Caco-2 (cell line): ENCODE measurements around the gene FBXL3. TPM values are rescaled to one million over a fixed set of nuclear protein-coding genes. Genes with fewer than 3 reads are reported as not detected.
A peak's percentile ranks its signal among the peaks of the same experiment; 100 is the strongest.

Experiments
- BruUV-seq: library from RNA; stranded (reverse); fragments of 400-500 nt; replicated peaks from 2 replicates; lab custom pipeline; 2021; lab: Mats Ljungman, UMichigan
- CTCF ChIA-PET: fragments of 300-600 bp; sonication (Branson Sonifier 250); formaldehyde crosslinking; loops from one replicate; lab custom pipeline; 2022; ENCODE audit warnings: antibody characterized with exemption; lab: Charles Lee
- POLR2A ChIA-PET: fragments of 300-600 bp; sonication (Branson Sonifier 250); formaldehyde crosslinking; loops from one replicate; lab custom pipeline; 2022; ENCODE audit warnings: antibody characterized with exemption; lab: Charles Lee
- DNase-seq, 2 experiments: peaks; one replicate each; pipeline versions ENCODE4 v3.0.0 to v3.0.0-alpha.2; 2020 to 2022
- H3K27me3 ChIP-seq: replicated peaks from 2 replicates; pipeline ENCODE4 v1.6.0; 2011; ENCODE audit warnings: low read length; ENCODE audit not compliant: control insufficient read depth, insufficient read depth
- H3K36me3 ChIP-seq: 2 replicates; pipeline ENCODE4 v1.5.1; 2011; ENCODE audit warnings: low read length; ENCODE audit not compliant: control insufficient read depth, insufficient read depth
- H3K4me1 ChIP-seq: fragments of 250-450 bp; sonication (Bioruptor Pico); 2 replicates; pipeline ENCODE4 v1.5.1; 2020; ENCODE audit warnings: mild to moderate bottlenecking
- H3K4me3 ChIP-seq: 2 replicates; pipeline ENCODE4 v1.5.1; 2011; ENCODE audit warnings: low read depth, mild to moderate bottlenecking, control low read depth, low read length
- H3K9me3 ChIP-seq: fragments of 250-450 bp; sonication (Bioruptor Pico); 2 replicates; pipeline ENCODE4 v1.5.1; 2020; ENCODE audit warnings: mild to moderate bottlenecking, moderate library complexity
- H3K27ac Mint-ChIP-seq: one replicate; pipeline ENCODE4 v1.8.0; 2022; ENCODE audit warnings: mixed read lengths; ENCODE audit not compliant: unreplicated experiment
- H3K27me3 Mint-ChIP-seq: one replicate; pipeline ENCODE4 v1.8.0; 2022; ENCODE audit warnings: mixed read lengths; ENCODE audit not compliant: insufficient read depth, unreplicated experiment
- H3K36me3 Mint-ChIP-seq: one replicate; pipeline ENCODE4 v1.8.0; 2022; ENCODE audit warnings: mild to moderate bottlenecking, mixed read lengths; ENCODE audit not compliant: insufficient read depth, unreplicated experiment
- H3K4me1 Mint-ChIP-seq: one replicate; pipeline ENCODE4 v1.8.0; 2022; ENCODE audit warnings: low read depth, mixed read lengths; ENCODE audit not compliant: unreplicated experiment
- H3K4me3 Mint-ChIP-seq: one replicate; pipeline ENCODE4 v1.8.0; 2022; ENCODE audit warnings: mild to moderate bottlenecking, moderate library complexity, mixed read lengths; ENCODE audit not compliant: unreplicated experiment
- H3K9me3 Mint-ChIP-seq: one replicate; pipeline ENCODE4 v1.8.0; 2022; ENCODE audit warnings: mixed read lengths; ENCODE audit not compliant: unreplicated experiment
- intact Hi-C: fragments of 100-400 bp; cut with micrococcal nuclease; formaldehyde crosslinking; loops from one replicate; pipeline ENCODE4 v1.10.0; 2022; ENCODE audit not compliant: unreplicated experiment
- total RNA-seq: library from RNA; stranded (reverse); gene quantifications from 2 replicates; pipeline ENCODE4 v1.2.3, GENCODE V29; 2022
- TF ChIP-seq, protein P1 (sequence below), 2 experiments: fragments of 200-600 bp in 1 of 2; IDR thresholded peaks; 1 replicate in 1 of 2; 2 replicates in 1 of 2; pipeline versions ENCODE4 v1.5.1 to v1.8.0; 2011 to 2022; ENCODE audit warnings: antibody characterized with exemption in 1 of 2, control low read depth in 1 of 2, inconsistent platforms in 1 of 2, low read depth in 1 of 2, low read length in 1 of 2, mild to moderate bottlenecking in 1 of 2, moderate library complexity in 1 of 2; ENCODE audit not compliant: insufficient read depth in 1 of 2, severe bottlenecking in 1 of 2, unreplicated experiment in 1 of 2

Gene FBXL3
- total RNA-seq, 1 experiment from 2014 or later = 31.8 TPM

DNA sequence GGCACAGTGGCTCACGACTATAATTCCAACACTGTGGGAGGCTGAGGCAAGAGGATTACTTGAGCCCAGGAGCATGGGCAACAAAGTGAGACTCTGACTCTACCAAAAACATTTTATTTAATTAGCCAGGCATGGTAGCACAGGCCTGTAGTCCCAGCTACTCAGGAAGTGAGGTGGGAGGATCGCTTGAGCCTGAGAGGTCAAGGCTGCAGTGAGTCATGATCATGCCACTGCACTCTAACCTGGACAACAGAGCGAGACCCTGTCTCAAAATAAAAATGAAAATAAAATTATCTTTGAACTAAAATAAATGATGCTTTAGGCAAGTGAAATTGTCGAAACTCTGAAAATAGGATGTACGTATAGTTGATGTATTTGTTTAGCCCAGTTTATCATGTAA, 43.3 kb downstream of the FBXL3 start:
- Mint-ChIP-seq H3K27me3 (peaks cover 32% of the 10 kb centered on the region), H3K4me3 (no peak overlapping the region), H3K9me3 (no peaks in the 10 kb centered on the region), H3K4me1 (no peaks in the 10 kb centered on the region), H3K36me3 (no peaks in the 10 kb centered on the region), H3K27ac (no peak overlapping the region)
- no TSS peak for BruUV-seq
- POLR2A ChIA-PET = no interaction called here
- TF ChIP-seq, protein P1, sequence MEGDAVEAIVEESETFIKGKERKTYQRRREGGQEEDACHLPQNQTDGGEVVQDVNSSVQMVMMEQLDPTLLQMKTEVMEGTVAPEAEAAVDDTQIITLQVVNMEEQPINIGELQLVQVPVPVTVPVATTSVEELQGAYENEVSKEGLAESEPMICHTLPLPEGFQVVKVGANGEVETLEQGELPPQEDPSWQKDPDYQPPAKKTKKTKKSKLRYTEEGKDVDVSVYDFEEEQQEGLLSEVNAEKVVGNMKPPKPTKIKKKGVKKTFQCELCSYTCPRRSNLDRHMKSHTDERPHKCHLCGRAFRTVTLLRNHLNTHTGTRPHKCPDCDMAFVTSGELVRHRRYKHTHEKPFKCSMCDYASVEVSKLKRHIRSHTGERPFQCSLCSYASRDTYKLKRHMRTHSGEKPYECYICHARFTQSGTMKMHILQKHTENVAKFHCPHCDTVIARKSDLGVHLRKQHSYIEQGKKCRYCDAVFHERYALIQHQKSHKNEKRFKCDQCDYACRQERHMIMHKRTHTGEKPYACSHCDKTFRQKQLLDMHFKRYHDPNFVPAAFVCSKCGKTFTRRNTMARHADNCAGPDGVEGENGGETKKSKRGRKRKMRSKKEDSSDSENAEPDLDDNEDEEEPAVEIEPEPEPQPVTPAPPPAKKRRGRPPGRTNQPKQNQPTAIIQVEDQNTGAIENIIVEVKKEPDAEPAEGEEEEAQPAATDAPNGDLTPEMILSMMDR (IDR thresholded peaks at IDR 0.05; ENCODE audit: insufficient read depth in 1 of 2, low read depth in 1 of 2, low read length in 1 of 2, severe bottlenecking in 1 of 2, unreplicated experiment in 1 of 2) = no peak
- intact Hi-C loops = loop anchor here (10.0 kb wide), 1 partner anchor 1109 kb away; no protein-coding TSS in a partner anchor
- CTCF ChIA-PET = no interaction called here
- Histone ChIP-seq H3K36me3 (no peaks in the 10 kb centered on the region), H3K4me3 (no peak overlapping the region), H3K4me1 (no peaks in the 10 kb centered on the region; the same call in 1 of the 2 replicates), H3K9me3 (no peaks in the 10 kb centered on the region), H3K27me3 (no peaks in the 10 kb centered on the region)
- DNase-seq = no peak

DNA sequence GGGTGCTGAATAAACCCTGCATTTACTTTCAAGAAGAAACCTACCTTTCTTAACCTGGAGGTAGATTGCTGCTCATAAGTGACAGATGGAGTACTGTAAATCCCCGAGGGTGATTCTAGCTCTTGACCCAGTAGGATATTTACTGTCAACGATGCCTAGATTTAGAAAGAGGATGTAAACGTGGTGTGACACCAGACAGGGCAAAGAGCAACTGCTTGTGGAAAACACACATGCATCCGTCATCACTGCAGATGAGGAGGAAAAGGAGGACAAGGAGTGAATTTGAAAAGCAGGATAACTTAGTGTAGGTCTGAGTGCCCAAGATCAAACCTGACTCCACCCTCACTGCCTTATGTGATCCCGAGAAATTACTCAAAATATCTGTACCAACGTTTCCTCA, 44.9 kb downstream of the FBXL3 start:
- Mint-ChIP-seq H3K4me1 (no peaks in the 10 kb centered on the region), H3K27me3 (peaks cover 32% of the 10 kb centered on the region), H3K9me3 (no peaks in the 10 kb centered on the region), H3K4me3 (no peak overlapping the region), H3K27ac (no peak overlapping the region), H3K36me3 (no peaks in the 10 kb centered on the region)
- no peak overlapping the region for H3K4me3 ChIP-seq
- BruUV-seq = no TSS peak
- no peaks in the 10 kb centered on the region for H3K27me3 ChIP-seq
- H3K4me1 ChIP-seq = no peaks in the 10 kb centered on the region; the same call in 1 of the 2 replicates
- no peaks in the 10 kb centered on the region for H3K9me3 ChIP-seq
- H3K36me3 ChIP-seq = no peaks in the 10 kb centered on the region
- POLR2A ChIA-PET = no interaction called here
- intact Hi-C loops = loop anchor here (10.0 kb wide), 1 partner anchor 1107 kb away; no protein-coding TSS in a partner anchor
- no peak for DNase-seq
- TF ChIP-seq, protein P1 (IDR thresholded peaks at IDR 0.05; ENCODE audit: insufficient read depth in 1 of 2, low read depth in 1 of 2, low read length in 1 of 2, severe bottlenecking in 1 of 2, unreplicated experiment in 1 of 2) = no peak
- CTCF ChIA-PET = interaction anchor here (0.6 kb wide), 1 partner anchor 424 kb away, joined by 3 read pairs; no protein-coding TSS in a partner anchor

DNA sequence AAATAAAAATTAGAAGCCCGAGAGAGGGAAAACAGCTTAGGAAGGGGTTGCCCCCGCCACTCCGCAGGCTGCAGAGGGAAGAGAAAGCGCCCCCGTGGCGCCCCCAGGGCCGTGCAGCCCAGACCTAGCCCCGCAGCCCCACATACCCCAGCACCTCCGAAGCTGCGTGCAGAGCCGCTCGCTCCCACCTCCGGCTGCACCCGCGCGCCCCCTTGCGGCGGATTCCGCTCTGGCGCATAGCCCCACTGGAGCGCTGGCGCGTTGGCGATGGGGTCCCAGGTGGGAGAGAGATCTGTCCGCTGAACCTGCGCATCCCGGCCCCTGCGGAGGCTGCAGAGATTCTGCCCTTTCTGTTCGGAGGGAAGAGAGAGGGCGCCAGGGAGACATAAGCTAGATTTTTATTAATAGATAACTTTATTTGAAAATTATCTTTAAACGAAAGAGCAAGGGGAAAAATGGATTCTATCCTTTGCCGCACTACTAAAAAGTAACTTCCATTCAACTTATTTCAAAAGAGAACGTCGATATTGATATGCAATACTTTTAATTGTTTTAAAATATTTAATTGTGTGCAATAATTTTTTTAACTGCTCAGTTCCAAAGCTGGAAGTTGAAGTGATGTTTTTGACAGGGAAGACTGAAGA, 46.8 kb downstream of the FBXL3 start:
- intact Hi-C loops = loop anchor here (1.0 to 10.0 kb wide), 4 partner anchors 13 to 1105 kb away; no protein-coding TSS in a partner anchor

More for the DNA sequence above, 46.8 kb downstream of the FBXL3 start:
- Histone ChIP-seq H3K27me3 (no peaks in the 10 kb centered on the region), H3K4me1 (no peaks in the 10 kb centered on the region; the same call in 1 of the 2 replicates), H3K4me3 (peak overlapping the region; percentile 32), H3K9me3 (no peaks in the 10 kb centered on the region), H3K36me3 (no peaks in the 10 kb centered on the region)
- POLR2A ChIA-PET = interaction anchor here (0.6 kb wide), 1 partner anchor 312 kb away, joined by 4 read pairs; no protein-coding TSS in a partner anchor
- Mint-ChIP-seq H3K27me3 (peaks cover 26% of the 10 kb centered on the region), H3K4me1 (no peaks in the 10 kb centered on the region), H3K9me3 (no peaks in the 10 kb centered on the region), H3K4me3 (no peak overlapping the region), H3K27ac (no peak overlapping the region), H3K36me3 (no peaks in the 10 kb centered on the region)
- CTCF ChIA-PET = interaction anchor here (0.5 to 0.8 kb wide), 3 partner anchors 26 to 1111 kb away, joined by 3 read pairs; no protein-coding TSS in a partner anchor
- TF ChIP-seq, protein P1 (IDR thresholded peaks at IDR 0.05; ENCODE audit: insufficient read depth in 1 of 2, low read depth in 1 of 2, low read length in 1 of 2, severe bottlenecking in 1 of 2, unreplicated experiment in 1 of 2) = peak; percentile 95 to 99
- no TSS peak for BruUV-seq
- DNase-seq = peak; percentile 79 to 92
